ENCODE results near the gene CACNB2.

GRCh38 chr10:18577823-18578685 lies 437.8 kb downstream of the CACNB2 start:
- TF ChIP-seq CTCF (IDR thresholded peaks at IDR 0.05), result no peak
- TF ChIP-seq POLR2AphosphoS5 (IDR thresholded peaks at IDR 0.05; ENCODE audit: low read depth, low read length), result no peak
- TF ChIP-seq, protein P1, sequence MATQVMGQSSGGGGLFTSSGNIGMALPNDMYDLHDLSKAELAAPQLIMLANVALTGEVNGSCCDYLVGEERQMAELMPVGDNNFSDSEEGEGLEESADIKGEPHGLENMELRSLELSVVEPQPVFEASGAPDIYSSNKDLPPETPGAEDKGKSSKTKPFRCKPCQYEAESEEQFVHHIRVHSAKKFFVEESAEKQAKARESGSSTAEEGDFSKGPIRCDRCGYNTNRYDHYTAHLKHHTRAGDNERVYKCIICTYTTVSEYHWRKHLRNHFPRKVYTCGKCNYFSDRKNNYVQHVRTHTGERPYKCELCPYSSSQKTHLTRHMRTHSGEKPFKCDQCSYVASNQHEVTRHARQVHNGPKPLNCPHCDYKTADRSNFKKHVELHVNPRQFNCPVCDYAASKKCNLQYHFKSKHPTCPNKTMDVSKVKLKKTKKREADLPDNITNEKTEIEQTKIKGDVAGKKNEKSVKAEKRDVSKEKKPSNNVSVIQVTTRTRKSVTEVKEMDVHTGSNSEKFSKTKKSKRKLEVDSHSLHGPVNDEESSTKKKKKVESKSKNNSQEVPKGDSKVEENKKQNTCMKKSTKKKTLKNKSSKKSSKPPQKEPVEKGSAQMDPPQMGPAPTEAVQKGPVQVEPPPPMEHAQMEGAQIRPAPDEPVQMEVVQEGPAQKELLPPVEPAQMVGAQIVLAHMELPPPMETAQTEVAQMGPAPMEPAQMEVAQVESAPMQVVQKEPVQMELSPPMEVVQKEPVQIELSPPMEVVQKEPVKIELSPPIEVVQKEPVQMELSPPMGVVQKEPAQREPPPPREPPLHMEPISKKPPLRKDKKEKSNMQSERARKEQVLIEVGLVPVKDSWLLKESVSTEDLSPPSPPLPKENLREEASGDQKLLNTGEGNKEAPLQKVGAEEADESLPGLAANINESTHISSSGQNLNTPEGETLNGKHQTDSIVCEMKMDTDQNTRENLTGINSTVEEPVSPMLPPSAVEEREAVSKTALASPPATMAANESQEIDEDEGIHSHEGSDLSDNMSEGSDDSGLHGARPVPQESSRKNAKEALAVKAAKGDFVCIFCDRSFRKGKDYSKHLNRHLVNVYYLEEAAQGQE (IDR thresholded peaks at IDR 0.05; ENCODE audit: insufficient read depth in 1 of 2, low read depth in 2 of 2, low read length in 1 of 2), result no peak
- no peak for TF ChIP-seq TCF7L2 (IDR thresholded peaks at IDR 0.05; ENCODE audit: low read depth, low read length)

Data from Panc1 (cell line).